HG03139 (cell line): ENCODE measurements around the gene PHACTR3.

Source experiments
- ATAC-seq: cut with Tn5 transposase; IDR thresholded peaks from one replicate; pipeline ENCODE4 v1.9.1; 2021; ENCODE audit not compliant: unreplicated experiment

Gene PHACTR3

DNA sequence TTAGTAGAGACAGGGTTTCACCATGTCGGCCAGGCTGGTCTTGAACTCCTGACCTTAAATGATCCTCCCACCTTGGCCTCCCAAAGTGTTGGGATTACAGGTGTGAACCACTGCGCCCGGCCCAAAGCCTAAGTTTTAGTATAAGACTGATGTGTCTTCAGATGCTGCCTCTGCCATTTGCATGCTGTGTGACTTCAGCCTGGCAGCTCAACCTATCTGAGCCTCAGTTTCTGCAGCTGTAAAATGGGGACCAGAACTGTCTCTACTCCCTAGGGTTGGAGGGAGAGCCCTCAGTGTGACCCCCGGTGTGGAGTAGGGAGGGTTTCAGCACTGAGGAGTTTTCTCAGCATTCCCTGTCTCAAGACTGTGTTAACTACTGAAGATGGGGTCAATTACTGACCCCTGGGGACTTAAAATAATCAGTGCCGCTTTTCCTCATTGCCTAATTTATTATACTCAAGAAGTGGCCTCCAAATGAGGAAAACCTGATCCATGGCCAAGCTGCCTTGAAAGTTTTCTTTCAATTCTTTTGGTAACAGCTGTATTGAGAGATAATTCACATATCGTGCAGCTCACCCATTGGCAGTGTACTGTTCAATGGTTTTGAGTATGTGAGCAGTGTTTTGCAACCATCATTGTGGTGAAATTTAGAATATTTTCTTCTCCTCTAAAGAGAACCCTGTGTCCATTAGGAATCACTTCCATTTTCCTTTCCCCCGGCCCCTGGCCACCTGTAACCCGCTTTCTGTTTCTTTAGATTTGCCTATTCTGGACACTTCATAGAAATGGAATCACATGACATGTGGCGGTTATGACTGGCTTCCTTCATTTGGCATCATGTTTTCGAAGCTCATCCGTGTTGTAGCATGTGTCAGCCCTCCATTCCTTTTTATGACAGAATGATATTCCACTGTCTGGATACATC, 64.8 kb downstream of the PHACTR3 start:
- no peak for ATAC-seq

DNA sequence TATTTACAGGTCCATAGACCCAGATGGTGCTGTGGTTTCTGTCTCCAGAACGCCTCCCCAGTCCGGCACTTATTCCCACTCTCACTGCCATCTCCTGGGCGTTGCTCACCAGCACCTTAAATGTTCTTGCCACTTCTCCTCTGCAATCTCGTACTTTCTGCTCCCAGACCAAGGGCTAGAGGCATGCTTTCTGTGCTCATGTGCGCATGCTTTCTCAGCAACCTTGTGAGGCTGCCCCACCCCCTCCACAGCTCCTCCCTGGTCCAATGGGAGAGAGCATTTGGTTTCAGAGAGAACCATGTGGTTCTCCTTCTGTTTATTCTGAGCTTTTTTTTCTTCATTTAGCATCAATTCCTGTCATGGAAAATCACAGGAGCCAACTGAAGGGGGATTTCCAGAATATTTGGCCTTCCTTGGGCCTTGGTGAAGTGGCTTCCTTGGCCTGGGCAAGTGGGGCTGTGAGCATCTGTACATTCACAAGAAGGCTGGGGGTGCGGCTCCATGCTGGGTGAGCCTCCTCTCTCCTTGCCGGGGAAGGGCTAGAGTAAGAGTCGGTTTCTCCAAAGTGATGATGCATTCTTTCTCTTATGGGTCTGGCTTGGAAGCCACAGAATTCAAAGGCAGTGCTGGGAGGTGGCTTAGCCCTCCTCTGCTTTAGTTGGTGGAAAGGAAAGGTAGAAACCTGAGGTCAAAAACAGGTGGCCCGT, 66.6 kb downstream of the PHACTR3 start:
- ATAC-seq = no peak

DNA sequence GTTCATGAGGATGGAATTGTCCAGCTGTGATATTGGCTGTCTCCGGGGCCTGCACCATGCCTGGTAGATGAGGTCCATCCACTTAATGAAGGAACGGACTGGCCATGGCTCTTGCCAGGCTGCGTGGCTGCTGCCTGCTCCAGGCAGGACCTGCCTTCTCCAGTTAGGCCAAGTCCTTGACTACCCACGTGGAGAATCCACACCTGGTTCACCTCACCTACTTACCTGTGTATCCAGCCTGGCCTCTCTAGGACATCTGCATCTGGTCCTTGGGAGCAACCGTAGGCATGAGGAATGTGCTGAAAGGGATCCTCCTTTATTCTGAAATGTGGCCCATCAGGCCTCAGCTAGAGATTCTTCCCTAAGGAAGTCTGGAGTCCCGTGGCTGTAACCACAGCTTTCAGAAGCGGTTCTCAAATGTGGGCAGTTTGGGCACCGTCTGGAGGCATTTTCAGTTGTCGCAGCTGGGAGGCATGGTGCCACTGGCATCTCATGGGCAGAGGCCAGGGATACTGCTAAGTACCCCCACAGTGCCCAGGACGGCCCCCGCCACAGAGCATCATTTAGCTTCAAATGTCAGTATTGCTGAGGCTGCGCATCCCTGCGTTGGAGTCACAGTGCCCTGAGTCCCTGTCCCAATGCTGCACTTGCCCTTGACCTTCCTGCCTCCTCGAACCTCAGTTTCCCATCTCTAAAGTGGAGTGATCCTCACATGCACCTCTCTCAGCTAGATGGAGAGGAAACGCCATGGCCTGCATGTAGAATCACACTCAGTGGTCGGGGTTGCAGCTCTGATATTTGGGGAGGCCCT, 67.5 kb downstream of the PHACTR3 start:
- no peak for ATAC-seq

DNA sequence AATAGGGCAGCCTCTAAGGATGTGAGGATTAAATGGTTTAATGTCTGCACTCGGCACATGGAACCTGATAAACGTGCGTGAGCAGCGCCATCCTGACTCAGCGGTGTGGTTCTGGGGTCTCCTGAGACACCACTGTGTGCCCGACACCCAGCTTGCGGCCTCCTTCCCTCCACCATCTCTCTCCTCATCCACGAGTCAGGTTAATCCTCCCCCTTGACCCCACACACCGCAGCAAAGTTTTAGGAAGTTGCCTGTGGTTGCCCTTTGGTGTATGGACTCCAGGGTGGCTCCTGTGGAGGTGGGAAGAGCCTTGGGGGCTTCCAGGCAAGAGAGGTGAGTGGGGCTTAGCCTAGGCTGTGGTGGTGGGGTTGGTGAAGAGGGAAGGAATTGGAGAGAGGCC, 68.2 kb downstream of the PHACTR3 start:
- ATAC-seq = no peak

DNA sequence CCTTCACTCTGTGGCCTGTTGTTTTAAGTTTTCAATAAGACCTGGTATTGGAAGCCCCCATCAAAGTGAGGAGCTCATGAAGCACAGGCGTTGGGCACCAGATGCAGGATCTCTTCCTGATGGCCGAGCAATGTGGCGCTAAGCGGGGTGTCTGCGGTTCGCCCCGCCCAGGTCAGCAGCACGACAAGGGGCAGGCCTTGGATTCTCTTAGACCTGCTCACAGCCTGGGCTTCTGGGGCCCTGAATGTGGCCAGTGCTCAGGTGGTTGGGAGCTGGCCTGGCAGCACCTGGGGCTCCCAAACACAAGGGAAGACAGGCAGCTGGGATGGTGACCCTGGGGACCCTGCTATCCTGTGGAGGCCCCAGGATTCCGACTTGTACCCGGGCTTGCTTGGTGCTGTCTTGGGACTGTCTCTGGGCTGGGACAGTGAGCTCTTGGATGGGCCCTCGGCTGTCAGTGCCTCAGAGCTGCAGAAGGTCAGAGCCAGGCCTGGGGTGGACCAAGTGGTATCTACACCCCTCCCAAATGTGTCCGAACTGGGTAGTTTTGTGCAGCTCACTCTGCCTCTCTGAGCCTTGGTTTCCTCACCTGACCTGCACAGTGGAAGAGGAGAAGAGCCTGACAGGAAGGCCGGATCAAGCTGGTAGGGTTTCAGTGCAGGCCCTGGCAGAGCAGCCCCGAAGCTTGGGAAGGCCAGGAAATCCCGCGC, 69.1 kb downstream of the PHACTR3 start:
- no peak for ATAC-seq

DNA sequence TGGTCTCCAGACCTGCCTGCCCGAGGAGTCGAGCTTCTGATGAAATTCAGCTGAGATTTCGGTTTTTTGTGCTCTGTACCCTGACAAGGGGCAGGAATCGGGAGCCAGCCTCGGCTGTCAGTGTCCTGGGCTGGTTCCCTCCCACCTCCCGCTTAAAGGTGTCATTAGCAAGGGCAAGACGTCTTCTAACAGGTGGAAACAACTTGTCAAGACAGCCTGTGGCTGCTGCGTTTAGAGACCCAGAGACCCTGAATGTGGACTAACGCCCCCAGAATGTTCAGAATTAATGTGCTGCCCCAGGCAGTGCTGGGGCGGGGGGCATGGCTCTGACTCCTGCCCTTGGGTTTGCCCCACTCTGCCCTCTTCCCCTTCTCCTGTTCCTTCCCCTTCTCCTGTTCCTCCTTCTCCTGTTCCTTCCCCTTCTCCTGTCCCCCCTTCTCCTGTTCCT, 69.7 kb downstream of the PHACTR3 start:
- ATAC-seq = no peak

DNA sequence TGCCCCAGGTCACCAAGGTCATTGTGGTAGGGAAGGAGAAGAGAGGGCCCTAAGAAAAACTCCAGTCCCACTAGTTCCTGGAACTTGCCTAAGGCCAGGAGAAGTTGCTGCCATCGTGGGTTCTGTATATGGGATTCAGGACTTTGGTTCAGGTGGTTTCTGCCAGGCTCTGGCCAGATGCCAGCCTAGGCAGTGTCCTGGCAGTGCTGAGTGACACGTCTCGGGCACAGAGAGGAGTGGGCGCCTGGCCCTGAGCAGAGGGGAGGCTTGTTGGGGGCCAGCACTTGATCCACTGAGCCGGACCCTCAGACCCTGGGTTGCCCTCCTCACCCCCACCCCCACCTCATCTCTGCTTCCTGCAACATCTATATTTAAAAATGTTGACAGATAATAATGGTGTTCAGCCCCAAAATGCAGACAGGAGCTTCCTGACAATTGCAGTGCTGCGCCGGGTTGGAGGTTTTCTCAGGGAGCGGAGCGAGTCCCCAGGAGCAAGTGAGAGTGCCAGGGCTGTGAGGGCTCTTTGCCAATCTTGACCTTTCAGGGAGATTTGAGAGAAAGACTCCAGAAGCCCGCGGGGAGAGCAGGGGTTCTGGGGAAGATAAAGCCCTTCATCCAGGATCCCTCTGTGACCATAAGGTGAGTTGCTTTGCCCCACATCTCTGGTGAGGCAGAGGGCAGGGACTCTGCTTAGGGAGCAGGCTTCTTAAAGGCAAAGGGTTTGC, 71.9 kb downstream of the PHACTR3 start:
- no peak for ATAC-seq

DNA sequence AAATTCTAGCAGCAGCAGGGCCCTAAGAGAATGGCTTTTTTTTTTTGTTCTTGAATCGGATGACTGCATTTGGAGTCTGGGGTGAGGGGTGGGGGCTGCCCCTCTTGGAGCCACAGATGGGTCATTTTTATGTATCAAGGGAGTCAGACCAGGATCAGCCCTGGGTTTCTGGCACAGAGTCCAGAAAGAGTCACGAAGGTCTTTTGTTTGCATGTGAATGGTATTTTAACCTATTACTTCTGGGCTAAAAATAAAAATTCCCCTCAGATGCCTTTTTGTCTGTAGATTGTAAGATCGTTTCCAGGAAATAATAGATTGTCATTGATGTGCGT, 72.5 kb downstream of the PHACTR3 start:
- ATAC-seq = no peak

DNA sequence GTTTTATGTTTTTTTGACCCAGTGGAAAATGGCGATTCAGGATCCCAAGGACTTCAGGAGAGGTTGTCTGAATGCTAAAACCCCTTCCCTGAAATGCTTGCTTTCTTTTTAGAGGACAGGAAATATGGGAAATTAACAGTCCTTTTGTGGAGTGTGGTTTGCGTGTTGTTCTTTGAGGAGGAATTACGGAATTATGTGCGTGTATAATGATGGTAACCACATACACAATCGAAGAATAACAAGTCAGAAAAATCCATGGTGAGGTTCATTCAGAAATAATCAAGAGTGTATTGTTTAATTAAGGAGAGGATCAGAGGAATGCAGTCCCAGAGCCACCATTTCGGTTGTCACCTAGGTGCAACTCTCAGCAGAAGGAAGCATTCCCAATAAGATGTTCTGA, 73.2 kb downstream of the PHACTR3 start:
- no peak for ATAC-seq

DNA sequence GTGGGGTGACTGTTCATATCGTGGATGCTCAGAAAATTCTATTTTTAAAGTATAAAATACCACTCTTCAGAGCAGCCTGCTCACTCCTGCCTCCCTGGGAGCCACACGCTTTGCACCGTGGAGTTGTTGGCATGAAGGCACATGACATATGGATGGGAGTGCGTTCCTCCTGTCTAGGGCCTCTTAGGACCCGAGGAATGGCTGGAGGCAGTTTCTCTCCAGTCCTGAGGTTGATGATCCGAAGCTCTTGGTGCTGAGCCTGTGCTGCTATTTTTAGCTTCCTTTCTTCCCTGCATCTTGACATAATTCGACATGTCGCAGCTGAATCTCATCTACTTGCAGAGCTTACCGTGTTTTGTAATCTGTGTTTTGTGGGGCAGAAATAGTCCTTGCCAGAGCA, 73.9 kb downstream of the PHACTR3 start:
- no peak for ATAC-seq

DNA sequence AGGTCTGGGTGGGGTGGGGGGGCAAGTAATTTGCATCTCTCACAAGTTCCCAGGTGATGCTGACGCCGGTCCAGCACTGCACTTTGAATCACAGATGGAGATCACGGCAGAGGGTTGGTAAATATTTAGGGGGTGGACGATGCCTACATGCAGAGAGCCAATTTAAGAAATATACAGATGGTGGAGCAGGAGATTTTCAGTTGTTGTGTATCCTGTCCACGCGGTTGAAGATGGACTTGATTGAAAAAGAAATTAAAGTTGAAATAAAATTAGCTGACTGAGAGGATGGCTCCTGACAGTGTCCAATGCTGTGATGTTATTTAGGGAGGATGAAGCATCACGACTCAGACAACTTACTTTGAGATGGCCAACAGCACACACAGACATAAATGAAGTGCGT, 74.6 kb downstream of the PHACTR3 start:
- ATAC-seq = no peak

DNA sequence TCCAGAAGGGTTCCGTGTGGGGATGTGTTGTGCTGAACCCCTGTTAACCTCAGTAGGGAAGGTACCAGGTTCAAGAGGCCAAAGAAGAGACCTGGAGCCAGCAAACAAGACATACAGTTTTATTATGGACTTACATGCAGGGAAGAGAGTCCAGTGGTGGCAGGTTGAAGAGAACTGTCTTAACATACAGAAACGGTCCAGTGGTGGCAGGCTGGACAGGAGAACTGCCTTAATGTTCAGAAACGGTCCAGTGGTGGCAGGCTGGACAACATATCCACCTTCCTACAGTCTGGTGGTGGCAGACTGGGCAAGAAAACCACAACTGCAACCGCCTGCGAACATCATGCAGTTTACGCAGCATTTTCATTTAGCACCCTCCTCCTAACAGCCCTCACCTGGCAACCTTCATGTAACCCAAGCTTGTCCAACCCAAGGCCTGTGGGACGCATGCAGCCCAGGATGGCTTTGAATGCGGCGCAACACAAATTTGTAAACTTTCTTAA, 75.9 kb downstream of the PHACTR3 start:
- no peak for ATAC-seq

DNA sequence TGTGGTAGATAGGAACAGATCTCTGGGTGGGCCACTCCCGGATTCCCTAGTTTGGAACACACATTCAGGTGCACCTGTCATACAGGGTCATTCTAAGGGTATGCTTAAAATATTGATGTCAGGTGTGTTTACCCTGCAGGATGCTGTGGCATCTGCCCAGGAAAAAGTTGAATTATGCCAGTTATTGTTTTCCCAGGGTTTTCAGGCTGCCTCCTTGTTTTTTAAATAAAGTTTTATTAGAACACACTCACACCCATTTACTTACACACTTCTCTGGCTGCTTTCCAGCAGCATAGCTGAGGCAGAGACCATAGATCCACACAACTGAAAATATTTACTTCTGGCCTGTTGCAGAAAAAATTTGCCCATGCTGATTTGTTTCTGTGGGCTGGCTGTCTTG, 76.5 kb downstream of the PHACTR3 start:
- ATAC-seq = no peak

DNA sequence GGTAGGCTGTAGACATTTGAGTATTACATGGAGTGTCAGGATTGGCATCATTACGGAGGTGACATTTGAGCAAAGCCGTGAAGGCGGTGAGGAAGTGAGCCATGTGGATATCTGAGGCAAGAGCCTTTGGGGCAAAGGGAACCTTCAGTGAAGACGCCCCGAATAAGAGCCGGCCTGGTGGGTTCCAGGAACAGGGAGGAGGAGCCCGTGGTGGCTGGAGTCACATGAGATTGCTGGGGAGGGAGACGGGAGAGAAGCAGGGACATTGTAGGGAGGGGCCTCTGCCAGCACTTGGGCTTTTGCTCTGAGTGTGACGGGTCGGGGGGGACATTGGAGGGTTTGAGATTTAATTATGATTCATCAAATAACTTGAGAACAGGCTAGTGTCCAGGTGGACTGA, 78.3 kb downstream of the PHACTR3 start:
- no peak for ATAC-seq

DNA sequence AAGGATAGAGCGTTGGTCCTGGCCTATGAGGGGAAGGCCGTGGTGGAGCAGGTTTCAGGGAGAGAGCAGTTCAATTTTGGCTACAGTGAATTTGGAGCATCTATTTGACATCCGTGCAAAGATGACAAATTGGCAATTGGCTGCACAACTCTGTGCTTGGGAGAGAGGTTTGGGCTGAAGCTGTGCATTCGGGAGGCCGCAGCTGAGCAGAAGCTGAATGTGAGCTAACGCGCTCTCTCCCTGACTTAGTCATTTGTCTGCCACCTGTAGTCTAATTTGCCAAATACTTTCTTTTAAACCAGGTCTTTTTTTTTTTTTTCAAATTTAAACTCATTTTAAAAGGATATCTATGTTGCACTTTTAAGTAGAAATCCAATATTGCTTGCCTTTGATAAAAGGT, 78.8 kb downstream of the PHACTR3 start:
- no peak for ATAC-seq

DNA sequence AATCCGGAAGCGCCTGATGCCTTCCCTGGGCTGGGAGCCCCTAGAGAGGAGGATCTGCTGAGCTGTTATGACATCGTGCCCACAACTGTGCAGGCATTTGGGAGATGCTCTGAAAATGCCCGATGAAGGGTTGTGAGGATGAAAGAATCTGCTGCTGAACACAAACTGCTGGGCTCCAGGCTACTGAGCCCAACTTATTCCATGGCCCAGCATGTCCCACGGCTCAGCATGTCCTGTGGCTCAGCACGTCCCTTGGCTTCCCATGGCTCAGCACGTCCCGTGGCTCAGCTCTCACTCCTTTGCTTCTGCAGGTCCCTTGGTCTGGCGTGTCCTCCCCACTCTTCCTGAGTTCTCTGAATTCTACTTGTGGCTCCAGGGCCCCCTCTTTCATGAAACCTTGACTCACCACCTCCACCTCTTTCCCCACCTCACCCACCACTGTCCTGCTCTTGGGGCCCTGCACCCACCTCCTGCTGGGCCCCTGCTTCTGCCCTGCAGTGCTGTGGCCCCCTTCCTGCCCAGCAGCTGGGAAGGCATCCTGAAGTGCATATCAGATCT, 80.4 kb downstream of the PHACTR3 start:
- no peak for ATAC-seq

DNA sequence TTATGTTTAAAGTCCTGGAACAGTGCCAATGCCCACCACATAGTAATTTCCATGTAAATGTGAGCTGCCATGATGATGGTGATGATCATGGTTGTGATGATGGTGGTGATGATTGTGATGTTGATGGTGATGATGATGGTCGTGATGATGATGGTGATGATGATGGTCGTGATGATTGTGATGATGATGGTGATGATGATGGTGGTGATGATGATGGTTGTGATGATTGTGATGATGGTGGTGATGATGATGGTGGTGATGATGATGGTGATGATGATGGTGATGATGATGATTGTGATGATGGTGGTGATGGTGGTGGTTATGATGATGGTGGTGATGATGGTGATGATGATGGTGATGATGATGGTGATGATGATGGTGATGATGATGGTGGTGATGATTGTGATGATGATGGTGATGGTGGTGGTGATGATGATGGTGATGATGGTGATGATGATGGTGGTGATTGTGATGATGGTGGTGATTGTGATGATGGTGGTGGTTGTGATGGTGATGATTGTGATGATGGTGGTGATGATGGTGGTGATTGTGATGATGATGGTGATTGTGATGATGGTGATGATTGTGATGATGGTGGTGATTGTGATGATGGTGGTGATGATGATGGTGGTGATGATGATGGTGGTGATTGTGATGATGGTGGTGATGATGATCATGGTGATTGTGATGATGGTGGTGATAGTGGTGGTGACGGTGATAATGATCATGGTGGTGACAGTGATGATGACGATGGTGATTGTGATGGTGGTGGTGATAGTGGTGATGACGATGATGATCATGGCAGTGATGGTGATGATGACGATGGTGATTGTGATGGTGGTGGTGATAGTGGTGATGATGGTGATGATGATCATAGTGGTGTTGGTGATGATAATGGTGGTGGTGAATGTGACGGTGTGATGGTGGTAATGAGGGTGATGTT, 82.3 kb downstream of the PHACTR3 start:
- no peak for ATAC-seq

DNA sequence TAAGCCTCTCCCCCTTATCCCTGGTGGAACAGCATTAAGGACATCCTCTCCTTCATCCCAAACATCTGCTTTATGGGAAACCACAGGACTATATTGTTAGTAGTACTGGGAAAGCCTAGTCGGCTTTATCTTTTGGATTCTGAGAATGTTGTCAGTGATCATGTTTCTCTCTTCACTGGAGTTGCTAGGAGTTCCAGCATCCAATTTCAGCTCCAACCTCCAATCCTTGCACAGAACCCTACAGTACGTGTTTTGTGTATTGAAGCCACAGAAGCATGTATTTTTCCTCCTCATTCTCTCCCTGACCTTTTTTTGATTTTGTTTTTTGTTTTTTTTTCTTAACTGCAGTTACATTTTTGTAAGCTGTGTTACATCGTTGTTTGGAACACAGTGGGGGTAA, 84.0 kb downstream of the PHACTR3 start:
- no peak for ATAC-seq

DNA sequence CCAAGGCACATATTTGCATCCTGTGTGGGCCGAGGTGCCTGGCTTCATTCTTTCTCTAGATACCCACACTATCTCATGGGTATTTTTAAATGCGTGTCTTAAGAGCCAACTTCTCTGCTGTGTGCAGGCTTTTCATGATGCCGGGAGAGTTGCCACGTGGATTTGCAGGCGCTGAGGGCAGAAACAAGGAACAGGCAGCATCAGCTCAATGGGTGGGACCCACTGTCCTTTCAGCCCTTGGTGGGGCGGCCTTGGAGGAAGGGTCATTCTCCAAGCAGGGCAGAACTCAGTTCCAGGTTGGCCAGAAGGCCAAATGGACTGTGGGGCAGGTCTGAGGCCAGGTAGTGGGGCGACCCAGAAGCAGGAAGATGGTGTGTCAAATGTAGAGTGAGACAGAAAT, 84.7 kb downstream of the PHACTR3 start:
- ATAC-seq = no peak
